NCI-H82 treated with DMSO at 0.1 percent for 48 hours (cell line): ENCODE results near the gene SLC13A1.
"Not testable (repeated sequence)": the region's sequence is repeated elsewhere in the genome, so short reads cannot be mapped to it uniquely, and the experiment has no call there.

Experiments
- DNase-seq: peaks from one replicate; lab custom pipeline; 2025; ENCODE audit not compliant: unreplicated experiment; lab: John Stamatoyannopoulos, UW

SLC13A1 gene

DNA sequence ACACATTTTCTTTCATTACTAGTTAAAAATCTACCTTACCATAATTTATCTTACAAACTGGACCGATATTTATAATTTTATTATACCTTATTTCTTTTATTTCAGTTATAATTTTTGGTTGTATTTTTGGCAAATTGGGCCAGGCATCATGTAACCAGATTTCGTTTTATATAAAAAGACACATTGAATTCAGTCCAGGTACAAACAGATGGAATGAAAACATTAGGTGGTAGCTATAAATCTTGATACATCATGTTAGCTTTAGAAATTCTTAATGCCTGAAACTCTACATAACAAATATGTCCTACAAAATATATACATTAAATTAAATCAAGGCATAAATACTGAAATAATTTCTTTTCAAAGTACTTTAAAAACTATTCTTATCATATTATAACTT is 73.1 kb downstream of the SLC13A1 start:
- no peak for DNase-seq

DNA sequence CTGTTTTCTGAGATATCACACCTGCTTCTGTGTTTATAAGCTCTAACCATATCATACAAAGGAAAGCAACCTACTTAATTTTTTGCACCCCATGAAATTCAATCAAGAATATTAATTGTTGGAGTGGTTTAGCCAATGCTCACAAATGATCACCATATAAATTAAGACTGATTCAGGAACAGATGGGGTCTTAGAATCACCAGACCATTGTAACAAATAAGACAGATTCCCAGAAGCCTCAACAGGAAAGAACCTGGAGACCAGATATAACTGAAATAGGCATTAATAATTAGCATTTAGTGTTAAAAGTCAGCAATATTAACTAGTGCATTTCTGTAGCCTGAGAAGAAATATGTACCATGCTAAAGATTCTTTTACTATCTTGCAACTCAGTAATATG is 73.6 kb downstream of the SLC13A1 start:
- no peak for DNase-seq

- no peak for DNase-seq
Observed at GRCh38 chr7:123125231-123125630, 74.5 kb downstream of the SLC13A1 start.

- no peak for DNase-seq
Observed at GRCh38 chr7:123122916-123123315, 76.9 kb downstream of the SLC13A1 start.

- DNase-seq = no peak
Observed at GRCh38 chr7:123120286-123120685, 79.5 kb downstream of the SLC13A1 start.

- no peak for DNase-seq
Observed at GRCh38 chr7:123115331-123115730, 84.4 kb downstream of the SLC13A1 start.

GRCh38 chr7:123114288-123114687 is 85.5 kb downstream of the SLC13A1 start:
- DNase-seq = no peak

GRCh38 chr7:123112833-123113232 is 86.9 kb downstream of the SLC13A1 start:
- no peak for DNase-seq

DNA sequence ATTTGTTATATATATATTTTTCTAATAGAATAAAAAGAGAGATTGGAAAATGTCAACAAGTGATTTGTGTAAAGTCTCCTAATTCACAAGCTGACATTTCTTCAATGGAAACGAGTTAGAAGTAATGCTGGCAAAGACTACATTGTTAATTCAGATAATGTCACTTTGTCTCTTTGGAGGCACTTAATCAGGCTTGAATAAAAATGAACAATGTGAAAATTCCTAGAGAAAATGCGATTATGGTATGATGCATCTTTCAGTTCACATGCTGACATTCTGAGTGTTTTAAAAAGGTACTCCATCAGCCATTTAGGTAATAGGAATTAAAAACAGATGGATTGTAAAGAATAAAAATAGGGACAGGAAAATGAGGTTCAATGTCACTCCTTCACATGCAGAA is 100.1 kb downstream of the SLC13A1 start:
- no peak for DNase-seq

GRCh38 chr7:123096976-123097375 is 102.8 kb downstream of the SLC13A1 start:
- no peak for DNase-seq

DNA sequence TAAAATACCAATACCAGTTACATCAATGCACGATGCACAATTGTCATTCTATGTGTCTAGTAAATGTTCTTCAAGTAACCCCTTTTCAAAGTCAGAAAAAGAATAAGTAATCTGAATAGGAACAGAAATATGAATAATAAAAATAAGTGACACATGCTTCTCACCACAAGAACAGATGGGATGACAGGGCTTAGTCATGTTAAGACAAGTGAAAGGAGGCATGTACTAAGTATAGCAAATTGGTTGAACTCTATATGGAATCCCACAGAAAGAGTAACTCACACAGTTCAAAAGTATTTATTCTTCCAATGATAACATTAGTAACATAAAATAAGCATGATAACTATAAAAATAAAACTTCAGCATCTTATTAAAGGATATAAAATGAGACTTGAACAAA is 103.3 kb downstream of the SLC13A1 start:
- DNase-seq = no peak

- DNase-seq = no peak
Observed at GRCh38 chr7:123090456-123090855, 109.3 kb downstream of the SLC13A1 start.

DNA sequence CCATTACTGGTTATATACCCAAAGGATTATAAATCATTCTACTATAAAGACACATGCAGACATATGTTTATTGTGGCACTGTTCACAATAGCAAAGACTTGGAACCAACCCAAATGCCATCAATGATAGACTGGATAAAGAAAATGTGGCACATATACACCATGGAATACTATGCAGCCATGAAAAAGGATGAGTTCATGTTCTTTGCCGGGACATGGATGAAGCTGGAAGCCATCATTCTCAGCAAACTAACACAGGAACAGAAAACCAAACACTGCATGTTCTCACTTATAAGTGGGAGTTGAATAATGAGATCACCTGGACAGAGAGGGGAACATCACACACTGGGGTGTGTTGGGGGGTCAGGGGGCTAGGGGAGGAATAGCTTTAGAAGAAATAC is 112.9 kb downstream of the SLC13A1 start:
- DNase-seq = not testable (repeated sequence)

GRCh38 chr7:123084861-123085260 is 114.9 kb downstream of the SLC13A1 start:
- not testable (repeated sequence) for DNase-seq

DNA sequence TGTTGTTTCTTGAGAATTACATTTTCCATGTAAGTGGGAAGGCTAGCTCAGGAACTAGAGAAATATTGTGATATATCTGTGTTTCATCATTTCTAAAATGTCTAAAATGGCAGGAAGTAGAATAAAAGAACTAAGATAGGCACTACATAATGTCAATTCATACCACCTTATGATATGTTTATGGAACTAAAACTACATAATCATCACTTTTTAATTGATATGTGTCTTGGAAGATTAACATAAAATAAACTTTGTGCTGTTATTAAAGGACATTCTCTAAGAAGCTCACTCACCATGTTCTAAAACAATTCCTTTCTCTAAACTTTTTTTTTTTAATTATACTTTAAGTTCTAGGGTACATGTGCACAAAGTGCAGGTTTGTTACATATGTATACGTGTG is 120.7 kb downstream of the SLC13A1 start:
- no peak for DNase-seq

GRCh38 chr7:123075838-123076467 is 123.8 kb downstream of the SLC13A1 start:
- DNase-seq = no peak

DNA sequence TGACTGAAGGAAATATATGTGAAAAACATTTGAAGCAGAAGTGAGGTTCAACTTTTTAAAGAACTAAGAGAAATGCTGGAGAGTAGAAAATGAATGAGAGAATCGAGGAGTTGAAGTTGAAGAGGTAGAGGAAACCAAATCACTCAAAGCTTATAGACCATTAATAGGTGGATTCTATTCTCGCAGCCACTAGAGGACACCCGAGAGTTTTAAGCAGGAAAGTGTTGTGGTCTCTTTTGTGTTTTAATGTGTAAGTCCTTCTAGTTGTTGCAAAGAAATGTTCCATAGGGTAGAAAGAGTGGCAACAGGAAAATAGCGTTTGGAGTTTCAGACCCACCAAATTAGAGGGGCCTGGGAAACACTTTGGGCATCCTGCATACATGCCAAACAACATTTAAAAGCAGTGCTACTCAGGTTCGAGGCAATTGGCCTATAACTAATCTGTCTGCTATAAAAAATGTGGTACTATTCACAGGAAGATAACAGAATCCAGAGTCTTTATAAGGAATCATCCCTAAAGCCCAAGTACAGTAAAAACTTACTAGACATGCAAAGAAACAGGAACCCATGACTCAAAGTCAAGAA is 129.0 kb downstream of the SLC13A1 start:
- DNase-seq = peak; percentile 2

DNA sequence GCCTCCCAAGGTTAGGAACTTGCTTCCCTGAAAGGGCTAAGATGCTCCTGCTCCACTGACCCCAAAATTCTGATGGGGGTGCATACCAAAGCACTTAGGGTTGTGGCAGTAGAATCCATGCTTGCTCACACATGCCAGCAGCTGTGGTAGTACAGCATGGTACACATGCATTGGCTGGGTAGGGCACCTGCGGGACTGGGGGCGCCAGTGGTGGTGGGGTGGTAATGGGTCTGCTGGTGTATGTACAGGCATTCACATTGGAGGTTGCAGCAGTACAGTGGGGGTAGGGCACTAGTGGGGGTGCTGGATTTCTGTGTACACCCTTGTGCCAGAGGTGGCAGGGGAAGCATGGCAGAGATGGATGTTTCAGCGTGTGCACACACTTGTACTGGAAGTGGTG is 132.0 kb downstream of the SLC13A1 start:
- DNase-seq = no peak
